GM21390 (cell line): ENCODE data around the gene FIGNL2.

Experiments used
- ATAC-seq: cut with Tn5 transposase; IDR thresholded peaks from one replicate; pipeline ENCODE4 v1.9.1; 2021; ENCODE audit not compliant: unreplicated experiment

FIGNL2 gene

DNA sequence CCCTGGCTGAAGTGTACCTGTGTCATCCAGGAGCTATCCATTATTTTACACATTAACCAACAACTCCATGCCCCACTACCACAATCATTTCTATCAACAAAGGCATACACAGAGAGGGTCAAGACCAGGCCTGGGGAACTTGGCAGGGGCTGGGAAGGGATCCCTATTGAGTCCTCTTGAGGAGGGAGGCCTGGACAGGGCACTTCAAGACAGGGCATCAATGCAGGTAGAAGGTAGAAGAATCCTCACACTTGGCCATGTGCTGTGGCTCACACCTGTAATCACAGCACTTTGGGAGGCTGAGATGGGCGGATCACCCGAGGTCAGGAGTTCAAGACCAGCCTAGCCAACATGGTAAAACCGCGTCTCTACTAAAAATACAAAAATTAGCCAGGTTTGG, 26.0 kb upstream of the FIGNL2 start:
- no peak for ATAC-seq

DNA sequence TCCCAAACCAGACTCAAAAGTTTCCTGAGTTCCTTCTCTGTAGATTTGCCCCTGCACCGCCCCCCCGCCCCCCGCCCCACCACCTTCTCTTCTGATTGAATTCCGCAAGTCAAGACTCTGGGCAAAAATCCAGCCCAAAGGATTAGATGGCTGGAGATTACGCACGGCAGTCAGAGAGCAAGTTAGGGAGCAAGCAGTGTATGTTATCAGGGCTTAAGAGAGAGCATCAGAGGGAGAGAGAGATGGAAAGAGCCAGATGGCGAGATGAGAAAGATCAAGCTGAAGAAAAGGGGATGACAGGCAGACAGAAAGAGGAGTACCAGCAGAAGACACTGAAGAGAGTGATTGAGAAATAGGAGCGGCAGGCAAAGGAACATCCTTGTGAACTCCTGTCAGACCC, 25.5 kb upstream of the FIGNL2 start:
- no peak for ATAC-seq

DNA sequence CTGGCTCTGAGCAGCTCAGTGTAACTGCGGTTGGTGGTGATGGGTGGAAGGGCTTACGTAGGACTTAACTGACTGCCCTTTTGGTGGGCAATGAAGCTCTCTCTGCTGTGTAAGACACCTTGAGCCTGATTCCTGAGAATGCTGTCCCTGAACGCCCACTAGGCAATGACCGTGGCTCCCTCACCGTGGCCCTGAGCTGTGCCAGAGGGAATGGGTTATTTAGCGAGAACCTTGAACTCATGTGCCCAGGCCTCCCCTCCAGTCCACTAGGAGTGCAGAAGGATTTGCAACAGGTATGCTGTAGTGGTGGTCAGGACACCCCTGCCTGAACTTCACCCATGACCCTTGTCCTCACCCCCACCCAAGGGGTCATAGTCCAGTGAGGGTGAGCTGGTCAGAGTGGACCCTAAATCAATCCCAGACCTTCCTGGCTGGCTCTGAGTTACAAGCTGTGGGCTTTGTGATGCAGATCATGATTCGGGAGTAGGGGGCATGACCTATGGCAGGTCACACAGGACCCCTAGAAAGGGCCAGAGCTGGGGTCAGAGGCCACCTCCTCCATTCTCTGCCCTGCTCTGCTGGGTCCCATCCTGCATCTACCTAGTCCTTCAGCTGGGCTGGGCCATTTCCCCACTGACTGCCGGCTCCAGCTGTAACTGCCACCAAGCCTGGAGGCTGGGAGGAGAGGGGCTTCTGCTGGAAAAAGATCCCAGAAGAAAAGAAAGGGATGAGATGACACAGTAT, 24.9 kb upstream of the FIGNL2 start:
- ATAC-seq = no peak

DNA sequence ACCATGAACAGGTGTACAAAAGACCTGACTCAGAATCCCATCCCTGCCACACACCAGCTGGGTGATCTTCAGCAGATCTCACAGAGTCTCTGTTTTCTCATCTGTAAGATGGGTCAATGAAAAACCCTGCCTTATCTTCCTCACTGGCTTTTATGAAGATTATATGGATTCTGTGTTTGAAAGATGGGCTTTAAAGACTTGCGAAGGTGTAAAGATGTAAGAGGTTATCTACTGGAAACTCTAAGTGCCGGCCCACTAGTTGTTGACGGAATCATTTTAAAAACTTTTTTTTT, 24.1 kb upstream of the FIGNL2 start:
- no peak for ATAC-seq

DNA sequence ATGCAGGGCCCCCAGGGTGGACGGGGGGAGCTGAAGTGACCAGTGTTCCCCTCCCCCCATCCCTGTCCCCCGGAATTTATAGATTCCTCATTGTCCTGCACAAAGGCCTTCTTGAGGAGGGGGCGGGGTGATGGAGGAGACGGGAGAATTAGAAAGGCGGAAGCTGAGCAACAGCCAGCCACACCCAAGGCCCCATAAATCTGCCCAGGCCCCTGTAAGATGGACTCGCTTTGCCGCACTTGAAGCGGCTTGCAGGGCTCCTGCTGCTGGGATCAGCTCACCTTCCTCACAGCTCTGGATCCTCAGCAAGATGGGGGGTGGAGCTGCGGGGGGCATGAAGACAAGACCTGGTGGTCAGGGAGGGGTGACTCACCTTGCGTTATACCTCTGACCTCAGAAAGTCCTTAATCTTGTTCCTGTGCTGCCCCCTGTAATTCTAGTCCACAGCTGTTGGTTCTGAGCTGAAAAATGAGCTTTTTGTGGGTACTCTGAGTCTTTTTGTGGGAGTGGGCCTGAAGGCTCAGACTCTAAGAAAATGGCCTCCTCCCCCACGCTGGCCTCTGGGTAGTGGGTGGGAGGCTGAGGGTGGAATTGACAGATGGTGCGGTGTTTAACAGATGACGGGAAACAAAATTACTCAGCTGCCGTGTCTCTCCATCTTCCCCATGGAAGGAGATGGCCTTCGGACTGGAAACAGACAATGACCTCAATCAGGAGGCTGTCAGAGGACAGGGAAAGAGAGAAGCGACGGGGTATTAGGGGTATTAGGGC, 23.6 kb upstream of the FIGNL2 start:
- no peak for ATAC-seq

DNA sequence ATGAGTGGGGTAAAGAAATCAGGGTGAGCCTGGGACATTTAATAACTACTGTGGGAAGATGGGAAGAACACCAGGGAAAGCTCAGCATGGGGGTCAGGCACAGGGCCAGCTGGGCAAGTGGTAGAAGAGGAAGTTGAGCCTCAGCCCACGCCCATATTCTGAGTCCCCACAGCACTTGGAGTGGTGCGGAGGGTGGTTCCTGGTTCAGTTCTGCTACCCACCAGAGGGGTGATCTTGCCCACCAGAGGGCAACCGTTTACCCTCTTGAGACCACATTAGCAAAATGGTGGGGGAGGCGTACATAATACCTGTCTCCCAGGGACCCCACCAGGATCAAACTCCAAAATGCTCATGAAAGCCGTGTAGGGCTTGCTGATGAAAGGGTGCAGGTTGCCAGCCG, 22.6 kb upstream of the FIGNL2 start:
- ATAC-seq = no peak

DNA sequence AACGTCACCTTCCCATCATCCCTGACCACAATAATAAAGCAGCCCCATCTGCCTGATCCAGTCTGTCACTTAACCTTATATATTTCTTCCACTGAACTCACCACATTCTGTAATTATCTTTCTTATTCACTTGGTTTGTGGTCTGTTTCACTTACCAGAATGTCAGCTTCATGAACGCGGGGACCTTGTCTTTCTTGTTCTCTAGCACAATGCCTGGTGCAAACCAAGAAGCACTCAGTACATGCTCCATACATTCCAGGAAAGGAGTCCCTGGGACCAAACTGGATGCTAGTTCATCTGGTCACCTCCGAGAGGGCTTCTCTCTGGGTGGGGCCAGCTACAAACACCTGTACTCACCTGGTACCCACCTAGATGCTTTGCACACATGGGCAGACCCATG, 22.0 kb upstream of the FIGNL2 start:
- no peak for ATAC-seq

DNA sequence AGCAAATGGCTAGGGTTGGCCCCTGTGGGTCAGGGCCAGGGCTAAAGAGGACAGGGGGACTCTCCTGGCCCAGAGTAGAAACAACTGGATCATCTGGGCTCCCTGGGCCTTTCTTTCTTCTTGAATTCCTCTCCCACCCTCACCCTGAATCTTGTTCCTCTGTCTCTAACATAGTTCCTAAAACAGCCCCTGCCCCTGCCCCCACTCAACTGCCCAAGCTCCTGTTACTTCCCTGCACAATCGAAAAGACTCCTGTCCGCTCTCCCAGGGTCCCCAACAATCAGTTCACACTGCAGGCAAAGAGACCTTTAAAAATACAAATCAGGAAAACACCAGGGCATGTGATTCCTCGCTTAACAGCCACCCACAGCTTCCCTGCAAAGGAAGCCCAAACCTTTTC, 21.4 kb upstream of the FIGNL2 start:
- ATAC-seq = no peak

DNA sequence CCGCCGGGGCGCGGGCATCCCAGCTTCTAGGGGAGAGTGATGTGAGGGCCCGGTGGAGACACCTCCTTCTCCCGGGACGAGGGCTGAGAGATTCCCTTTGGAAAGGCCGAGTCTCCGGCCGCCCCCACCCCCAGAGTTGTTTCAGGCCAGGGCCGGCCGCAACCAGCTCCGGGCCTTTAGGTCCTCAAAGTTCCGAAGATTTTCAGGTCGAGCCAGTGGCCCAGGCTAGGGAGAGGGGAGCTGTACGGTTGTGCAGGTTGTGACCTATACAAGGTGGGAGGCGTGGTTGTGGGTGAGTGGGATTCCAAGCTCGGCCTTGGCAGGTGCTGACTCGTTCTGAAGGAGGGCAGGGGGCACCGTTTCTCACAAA, 21.0 kb upstream of the FIGNL2 start:
- ATAC-seq = no peak

DNA sequence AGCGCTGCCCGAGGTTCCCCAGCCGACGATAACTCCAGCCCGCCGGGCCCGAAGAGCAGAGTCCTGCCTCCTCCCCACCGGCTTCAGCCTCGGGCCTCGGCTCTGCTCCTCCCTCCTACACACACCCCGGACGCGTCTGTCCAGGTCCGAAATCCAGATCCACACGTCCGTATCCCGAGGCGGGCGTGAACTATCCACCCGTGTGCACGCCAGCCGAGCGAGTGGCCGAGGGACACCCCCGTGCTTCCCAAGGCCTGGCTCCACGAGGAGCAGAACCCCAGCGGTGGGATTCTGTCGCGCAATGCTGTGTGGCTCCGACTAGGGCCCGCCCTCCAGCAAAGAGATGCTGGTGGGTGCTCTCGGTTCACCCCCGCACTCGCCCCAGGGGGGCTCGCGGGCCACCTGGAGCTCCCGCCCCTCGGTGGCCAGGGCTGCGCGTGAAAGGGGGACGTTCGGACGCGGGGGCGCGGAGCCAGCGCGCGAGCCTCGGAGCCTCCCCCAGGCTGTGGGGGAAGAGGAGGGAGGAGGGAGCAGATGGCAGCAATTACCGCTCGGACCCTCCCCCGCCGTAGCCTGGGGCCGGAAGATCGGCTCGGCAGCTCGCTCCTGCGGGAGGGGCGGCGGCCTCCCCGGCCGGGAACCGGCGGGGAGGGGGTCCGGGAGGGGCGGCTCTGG, 20.4 kb upstream of the FIGNL2 start:
- ATAC-seq = no peak

DNA sequence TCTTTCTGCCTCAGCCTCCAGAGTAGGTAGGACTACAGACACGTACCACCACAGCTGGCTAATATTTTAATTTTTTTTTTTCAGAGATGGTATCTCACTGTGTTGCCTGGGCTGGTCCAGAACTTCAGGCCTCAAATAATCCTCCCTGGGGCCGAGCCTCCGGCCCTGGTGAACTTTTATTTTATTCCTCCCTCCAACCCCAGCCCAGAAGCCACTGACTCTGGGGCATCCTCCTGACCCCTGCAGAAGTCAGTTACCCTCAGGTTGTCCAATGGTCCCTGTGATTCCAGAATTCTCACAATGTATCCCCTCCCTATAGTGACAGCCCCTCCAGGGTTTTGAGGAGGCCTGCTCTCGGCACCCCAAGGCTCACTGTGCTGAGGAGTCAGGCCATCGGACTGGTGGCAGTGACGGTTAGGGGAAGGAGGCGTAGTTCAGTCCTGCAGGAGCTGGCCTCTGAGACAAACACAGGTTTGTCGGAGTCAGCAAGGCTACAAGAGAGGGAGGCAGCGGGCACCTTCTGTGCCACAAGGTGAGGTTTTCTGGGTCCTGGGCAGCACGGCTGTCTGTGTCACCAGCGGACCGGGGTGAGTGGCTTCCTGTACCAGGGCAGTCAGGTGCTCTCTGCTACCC, 19.4 kb upstream of the FIGNL2 start:
- ATAC-seq = no peak

DNA sequence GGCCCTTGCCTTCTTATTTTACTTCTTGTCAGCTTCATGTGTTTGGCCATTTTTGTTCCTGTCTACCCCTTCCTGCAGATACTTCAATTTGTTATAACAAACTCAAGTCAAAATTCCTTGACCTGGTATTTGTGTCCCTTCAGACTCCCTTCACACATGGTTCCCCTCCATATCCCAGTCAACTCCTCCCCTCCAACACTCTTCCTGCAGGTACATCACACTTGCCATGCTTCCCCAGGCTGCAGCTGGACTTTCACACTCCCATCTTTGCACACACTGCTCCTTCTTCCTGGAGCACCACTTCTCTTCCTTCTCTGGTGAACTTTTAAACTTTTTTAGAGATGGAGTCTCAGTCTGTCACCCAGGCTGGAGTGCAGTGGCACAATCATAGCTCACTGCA, 18.9 kb upstream of the FIGNL2 start:
- ATAC-seq = no peak

DNA sequence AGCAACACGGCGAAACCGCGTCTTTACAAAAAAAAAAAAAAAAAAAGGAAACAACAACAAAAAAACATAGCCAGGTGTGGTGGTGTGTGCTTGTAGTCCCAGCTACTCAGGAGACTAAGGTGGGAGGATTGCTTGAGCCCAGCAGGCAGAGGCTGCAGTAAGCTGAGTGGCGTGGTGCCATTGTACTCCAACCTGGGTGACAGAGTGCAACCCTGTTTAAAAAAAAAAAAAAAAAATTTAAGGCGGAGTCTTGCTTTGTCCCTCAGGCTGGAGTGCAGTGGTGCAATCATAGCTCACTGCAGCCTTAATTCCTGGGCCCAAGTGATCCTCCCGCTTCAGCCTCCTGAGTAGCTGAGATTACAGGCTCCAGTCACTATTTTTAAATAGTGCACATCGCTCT, 18.2 kb upstream of the FIGNL2 start:
- ATAC-seq = no peak

DNA sequence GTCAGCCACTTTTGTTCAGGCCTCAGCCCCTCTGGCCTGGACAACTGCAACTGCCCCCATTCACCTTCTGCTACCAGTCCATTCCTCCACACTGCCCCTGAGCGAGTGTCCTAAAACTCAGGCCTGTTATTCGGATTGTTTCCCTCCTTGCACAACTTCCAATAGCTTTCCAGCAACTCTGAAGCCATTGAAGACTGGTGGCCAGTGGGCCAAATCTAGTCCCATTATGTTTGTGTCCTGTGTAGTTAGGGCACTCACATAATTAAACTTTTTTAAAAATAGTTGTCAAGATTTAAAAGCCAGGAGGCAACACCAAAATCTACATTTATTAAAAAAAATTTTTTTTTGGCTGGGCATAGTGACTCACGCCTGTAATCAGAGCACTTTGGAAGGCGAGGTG, 17.8 kb upstream of the FIGNL2 start:
- ATAC-seq = no peak

DNA sequence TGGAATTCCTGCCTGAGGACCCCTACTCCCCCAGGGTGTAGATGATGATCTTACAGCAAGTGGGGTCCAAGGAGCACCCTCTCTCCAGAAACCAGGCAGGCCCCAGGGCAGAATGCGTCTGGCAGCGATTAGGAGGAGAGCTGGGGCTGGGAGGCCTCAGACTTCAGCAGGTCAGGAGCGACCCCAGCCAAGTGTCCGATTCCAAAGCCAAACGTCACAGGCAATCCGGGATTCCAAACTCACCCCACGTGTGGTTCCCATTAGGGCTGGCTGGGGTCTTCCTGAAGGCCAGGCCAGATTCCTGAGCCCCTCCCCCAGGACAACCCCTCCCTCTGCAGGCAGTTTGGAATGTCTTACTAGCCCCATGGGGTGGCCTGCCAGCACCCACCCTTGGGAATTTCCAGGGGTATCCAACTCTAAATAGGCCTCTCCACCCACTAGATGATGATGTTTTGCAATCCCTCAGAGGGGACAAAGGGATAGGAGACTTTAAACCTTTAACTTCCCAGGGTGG, 17.3 kb upstream of the FIGNL2 start:
- ATAC-seq = no peak

DNA sequence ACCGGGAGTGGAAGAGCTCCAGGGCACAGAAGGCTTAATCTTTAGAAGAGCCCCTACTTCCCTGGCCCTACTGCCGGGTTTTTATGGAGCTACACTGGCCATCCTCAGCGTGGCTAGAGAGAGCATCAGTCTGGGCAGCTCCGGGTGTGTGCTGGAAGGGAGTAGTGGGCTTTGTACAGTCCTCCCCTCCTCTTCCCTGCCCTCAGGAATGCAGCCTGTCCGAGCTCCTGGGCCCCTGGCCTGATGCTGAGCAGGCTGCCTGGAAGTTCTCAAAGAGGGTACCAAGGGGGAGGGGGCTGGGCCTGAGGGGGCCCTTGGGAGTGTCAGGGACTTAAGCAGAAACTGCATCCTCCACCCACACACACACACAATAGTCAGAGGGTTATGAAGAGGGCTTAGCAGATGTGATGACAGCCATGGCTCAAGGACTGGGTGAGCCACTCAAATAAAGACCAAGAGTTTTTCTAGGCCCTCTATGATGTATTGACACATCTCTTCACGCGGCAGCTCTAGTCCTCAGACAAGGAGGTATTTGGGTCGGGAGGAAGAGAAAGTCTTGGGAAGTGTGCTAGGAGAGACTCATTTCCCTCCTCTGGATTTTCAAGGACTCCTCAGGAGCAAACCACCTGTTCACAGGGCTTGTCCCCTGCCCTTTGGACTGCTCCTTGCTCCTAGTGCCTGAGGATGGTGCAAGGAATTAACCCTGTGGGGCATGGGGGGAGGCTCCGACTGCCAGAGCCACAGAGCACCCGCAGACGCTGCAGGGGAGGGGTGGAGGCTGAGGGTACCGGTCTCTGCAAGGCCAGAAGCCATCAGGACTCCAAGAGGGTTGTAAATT, 16.5 kb upstream of the FIGNL2 start:
- no peak for ATAC-seq

DNA sequence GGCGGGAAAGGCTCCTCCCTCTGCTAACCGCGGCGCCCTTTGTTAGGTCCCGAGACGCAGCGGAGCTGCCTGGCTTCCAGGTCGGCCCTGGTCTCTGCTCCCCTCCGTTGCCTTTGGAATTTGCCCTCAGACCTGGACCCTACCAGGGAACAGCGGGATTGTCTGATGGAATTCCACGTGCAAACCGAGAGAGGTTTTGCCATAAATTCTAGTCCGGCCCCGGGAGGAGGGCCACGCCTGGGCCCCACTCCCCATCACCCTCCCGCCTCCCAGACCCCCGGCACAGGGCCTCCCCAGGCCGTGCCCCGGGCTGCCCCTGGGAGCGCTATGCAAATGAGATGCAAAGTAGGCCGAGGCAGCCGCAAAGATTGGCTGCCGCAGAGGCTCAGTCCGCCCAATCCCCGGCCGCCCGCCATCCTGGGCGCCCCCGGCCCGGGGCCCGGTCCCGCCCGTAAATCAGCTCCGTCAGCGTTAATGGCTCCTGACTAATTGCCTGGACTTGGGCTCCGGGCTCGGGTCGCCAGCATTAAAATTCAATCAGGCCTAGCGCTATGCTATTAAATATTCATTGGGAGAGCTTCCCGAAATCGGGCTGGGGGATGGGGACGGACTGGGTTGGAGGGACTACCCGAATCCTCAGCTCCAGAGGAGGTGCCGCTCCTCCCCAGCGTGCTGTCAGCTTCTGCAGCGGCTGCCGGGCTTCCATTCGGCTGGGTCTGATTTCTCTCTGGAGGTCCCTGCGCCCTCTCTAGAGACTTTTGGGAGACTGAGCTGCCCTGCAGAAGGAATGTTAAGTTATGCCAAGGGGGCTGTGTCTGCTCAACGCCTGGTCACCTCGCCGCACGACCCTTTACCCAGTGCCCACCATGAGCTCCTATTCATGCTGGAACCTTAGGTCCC, 15.7 kb upstream of the FIGNL2 start:
- ATAC-seq = no peak

DNA sequence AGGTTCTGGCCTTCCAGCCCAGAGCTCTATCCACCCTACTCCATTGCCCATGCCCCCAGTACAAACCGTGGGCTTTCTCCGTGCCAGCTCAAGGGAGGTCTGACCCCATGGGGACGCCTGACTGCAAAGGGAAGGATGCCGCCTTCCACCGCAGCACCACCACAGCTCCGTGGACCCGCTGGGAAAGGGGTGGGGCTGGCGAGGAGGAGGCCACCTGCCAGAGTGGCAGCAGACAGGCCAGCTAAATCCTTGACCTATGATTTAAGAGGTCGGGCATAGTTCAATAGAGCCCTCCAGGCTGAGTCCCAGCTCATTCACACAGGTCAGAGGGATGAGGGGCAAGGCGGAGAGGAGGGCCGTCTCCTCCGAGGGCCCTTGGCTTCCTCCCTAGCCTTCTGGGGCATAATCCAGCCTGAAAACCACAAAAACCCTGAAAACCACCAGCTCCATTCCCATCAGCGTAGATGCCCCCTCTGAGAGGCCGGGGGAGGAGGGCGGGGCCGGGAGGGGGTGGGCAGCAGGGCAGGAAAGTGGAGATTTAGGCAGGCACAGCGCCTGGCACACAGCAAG, 14.9 kb upstream of the FIGNL2 start:
- no peak for ATAC-seq

DNA sequence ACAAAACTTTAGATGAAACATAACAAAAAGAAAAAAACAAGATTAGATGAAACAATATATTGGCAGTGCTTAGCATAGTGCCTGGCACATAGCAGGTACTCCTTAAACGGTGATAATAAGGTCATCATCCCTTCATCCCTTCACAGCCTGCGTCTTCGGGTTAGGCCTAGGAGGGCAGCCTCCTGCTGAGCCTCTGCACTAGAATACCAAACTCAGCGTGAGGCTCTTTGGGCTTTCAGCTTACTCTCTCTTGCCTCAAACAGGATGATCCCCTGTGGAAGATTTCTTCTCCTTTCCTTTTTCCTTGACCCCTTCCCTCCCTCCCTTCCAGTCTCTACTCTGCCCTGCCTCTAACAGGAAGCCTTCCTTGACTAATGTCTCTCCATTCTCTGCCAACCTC, 14.4 kb upstream of the FIGNL2 start:
- no peak for ATAC-seq

DNA sequence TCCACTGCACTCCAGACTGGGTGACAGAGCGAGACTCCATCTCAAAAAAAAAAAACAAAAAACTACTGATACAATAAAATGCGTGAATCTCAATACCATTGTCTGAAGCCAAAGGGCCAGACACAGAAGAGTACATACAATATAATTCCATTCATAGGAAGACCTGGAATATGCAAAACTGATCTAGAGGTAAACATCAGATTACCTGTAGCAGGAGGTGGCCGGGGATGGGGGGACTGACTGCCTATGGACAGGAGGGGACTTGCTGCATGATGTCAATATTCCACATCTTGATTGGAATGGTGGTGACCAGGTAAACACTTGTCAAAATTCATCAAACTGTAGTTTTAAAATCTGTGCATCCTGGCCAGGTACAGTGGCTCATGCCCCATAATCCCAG, 12.5 kb upstream of the FIGNL2 start:
- no peak for ATAC-seq
